Activated naive CD4-positive, alpha-beta T cell treated with anti-CD3 and anti-CD28 coated beads, Interleukin-2, amount 50 U/mL, for 24 hours (primary cell): ENCODE data around the gene TIGIT.

Experiments used
- H3K27ac Mint-ChIP-seq: one replicate; pipeline ENCODE4 v1.8.0; 2021; ENCODE audit warnings: mild to moderate bottlenecking, mixed read lengths
- H3K27me3 Mint-ChIP-seq: one replicate; pipeline ENCODE4 v1.8.0; 2021; ENCODE audit warnings: mixed read lengths
- H3K36me3 Mint-ChIP-seq: one replicate; pipeline ENCODE4 v1.8.0; 2021; ENCODE audit warnings: mixed read lengths
- H3K4me1 Mint-ChIP-seq: one replicate; pipeline ENCODE4 v1.8.0; 2021; ENCODE audit warnings: mixed read lengths
- H3K4me3 Mint-ChIP-seq: one replicate; pipeline ENCODE4 v1.8.0; 2021; ENCODE audit warnings: mild to moderate bottlenecking, mixed read lengths
- H3K9me3 Mint-ChIP-seq: one replicate; pipeline ENCODE4 v1.8.0; 2021; ENCODE audit warnings: mixed read lengths

Gene TIGIT

DNA sequence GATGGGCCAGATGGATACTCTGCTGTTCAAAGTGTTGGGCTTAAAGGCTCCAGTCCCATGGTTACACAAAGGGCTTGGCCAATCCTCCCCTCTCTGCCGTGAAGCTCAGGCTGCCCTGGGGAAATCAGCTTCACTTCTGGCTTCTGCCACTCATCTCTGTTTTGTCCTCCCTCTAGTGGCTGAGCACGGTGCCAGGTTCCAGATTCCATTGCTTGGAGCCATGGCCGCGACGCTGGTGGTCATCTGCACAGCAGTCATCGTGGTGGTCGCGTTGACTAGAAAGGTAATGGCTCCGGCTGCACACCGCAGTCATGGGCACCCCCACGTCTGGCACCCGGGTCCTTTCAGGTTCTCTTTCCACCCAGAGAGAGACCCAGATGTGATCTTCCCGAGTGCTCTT lies 5.6 kb downstream of the TIGIT start:
- peaks cover 12% of the 10 kb centered on the region for H3K4me1 Mint-ChIP-seq
- no peaks in the 10 kb centered on the region for H3K36me3 Mint-ChIP-seq
- H3K4me3 Mint-ChIP-seq: no peak overlapping the region
- H3K27me3 Mint-ChIP-seq: no peaks in the 10 kb centered on the region
- H3K27ac Mint-ChIP-seq: no peak overlapping the region
- no peaks in the 10 kb centered on the region for H3K9me3 Mint-ChIP-seq

DNA sequence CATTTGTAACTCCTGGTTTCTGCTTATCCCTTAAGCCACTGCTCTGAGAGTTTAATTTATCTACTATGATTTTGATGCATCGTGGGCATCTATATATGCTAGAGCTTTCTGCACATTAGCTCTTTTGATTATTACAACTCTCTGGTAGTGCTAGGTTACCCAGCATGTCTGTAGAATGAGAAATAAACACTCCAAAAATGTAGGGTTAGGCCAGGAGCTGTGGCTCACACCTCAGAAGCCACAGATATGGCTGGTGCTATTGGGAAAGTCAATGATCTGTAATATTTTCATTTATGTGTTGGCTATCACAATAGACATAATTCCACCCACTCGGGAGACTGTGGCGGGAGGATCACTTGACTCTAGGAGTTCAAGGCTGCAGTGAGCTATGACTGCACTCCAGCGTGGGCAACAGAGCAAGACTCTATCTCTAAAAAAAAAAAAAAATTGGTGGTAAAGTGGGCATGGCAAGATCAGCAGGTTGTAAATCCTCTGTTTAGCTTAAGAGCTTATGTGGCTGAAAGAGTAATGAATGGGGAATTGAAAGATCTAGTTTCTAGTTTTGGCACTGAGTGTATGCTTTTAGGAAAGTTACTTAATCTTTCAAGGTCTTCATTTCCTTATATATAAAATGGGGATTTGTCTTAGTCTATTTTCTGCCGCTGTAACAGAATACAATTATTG lies 6.3 kb downstream of the TIGIT start:
- no peaks in the 10 kb centered on the region for H3K27me3 Mint-ChIP-seq
- peaks cover 12% of the 10 kb centered on the region for H3K4me1 Mint-ChIP-seq
- no peaks in the 10 kb centered on the region for H3K9me3 Mint-ChIP-seq
- H3K36me3 Mint-ChIP-seq: no peaks in the 10 kb centered on the region
- no peak overlapping the region for H3K27ac Mint-ChIP-seq
- no peak overlapping the region for H3K4me3 Mint-ChIP-seq

DNA sequence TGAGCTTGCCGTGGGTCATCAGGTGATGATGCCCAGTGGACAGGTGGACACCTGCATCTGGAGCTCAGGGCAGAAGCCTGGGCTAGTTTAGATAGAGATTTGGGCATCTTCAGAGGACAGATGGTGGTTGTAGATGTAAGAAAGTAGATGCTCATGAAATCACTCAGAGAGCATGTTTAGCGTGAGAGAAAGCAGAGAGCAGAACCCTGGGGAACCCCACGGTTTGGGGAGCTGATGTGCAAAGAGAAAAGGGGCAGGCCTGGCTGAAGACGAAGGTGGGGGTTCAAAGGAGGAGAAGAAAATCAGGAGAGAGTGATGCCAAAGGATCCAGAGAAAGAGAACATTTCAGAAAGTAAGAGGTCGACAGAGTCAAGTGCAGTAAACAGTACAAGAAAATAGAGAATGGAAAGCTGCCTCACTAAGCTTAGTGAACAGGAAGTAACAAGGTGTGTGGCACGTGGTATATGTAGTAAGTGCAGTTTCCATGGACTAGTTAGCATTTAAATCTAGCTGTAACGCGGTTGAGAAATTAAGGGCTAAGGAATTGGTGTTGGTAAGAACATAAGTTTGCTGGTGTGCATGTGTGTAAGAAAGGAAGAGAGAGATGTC lies 13.5 kb downstream of the TIGIT start:
- Mint-ChIP-seq H3K4me1 (peaks cover 29% of the 10 kb centered on the region), H3K9me3 (no peaks in the 10 kb centered on the region), H3K27ac (peak overlapping the region; percentile 66), H3K27me3 (no peaks in the 10 kb centered on the region), H3K36me3 (peaks cover 5% of the 10 kb centered on the region), H3K4me3 (peak overlapping the region; percentile 23)

DNA sequence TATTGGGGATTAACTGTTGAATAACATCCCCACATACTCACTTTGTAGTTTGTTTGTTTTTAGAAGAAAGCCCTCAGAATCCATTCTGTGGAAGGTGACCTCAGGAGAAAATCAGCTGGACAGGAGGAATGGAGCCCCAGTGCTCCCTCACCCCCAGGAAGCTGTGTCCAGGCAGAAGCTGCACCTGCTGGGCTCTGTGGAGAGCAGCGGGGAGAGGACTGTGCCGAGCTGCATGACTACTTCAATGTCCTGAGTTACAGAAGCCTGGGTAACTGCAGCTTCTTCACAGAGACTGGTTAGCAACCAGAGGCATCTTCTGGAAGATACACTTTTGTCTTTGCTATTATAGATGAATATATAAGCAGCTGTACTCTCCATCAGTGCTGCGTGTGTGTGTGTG lies 14.0 kb downstream of the TIGIT start:
- Mint-ChIP-seq H3K36me3 (peaks cover 5% of the 10 kb centered on the region), H3K4me1 (peaks cover 29% of the 10 kb centered on the region), H3K27ac (peak overlapping the region; percentile 95), H3K4me3 (no peak overlapping the region), H3K9me3 (no peaks in the 10 kb centered on the region), H3K27me3 (no peaks in the 10 kb centered on the region)

DNA sequence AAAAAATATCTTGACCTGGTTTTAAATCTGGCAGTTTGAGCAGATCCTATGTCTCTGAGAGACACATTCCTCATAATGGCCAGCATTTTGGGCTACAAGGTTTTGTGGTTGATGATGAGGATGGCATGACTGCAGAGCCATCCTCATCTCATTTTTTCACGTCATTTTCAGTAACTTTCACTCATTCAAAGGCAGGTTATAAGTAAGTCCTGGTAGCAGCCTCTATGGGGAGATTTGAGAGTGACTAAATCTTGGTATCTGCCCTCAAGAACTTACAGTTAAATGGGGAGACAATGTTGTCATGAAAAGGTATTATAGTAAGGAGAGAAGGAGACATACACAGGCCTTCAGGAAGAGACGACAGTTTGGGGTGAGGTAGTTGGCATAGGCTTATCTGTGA lies 14.5 kb downstream of the TIGIT start:
- Mint-ChIP-seq H3K9me3 (no peaks in the 10 kb centered on the region), H3K4me3 (peak overlapping the region; percentile 11), H3K36me3 (peaks cover 5% of the 10 kb centered on the region), H3K27me3 (no peaks in the 10 kb centered on the region), H3K27ac (peak overlapping the region; percentile 95), H3K4me1 (peaks cover 31% of the 10 kb centered on the region)

DNA sequence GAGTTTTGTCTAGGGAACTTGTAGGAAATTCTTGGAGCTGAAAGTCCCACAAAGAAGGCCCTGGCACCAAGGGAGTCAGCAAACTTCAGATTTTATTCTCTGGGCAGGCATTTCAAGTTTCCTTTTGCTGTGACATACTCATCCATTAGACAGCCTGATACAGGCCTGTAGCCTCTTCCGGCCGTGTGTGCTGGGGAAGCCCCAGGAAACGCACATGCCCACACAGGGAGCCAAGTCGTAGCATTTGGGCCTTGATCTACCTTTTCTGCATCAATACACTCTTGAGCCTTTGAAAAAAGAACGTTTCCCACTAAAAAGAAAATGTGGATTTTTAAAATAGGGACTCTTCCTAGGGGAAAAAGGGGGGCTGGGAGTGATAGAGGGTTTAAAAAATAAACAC lies 15.0 kb downstream of the TIGIT start:
- Mint-ChIP-seq H3K4me1 (peaks cover 36% of the 10 kb centered on the region), H3K4me3 (peak overlapping the region; percentile 11), H3K9me3 (no peaks in the 10 kb centered on the region), H3K27me3 (no peaks in the 10 kb centered on the region), H3K36me3 (peaks cover 5% of the 10 kb centered on the region), H3K27ac (peak overlapping the region; percentile 95)

DNA sequence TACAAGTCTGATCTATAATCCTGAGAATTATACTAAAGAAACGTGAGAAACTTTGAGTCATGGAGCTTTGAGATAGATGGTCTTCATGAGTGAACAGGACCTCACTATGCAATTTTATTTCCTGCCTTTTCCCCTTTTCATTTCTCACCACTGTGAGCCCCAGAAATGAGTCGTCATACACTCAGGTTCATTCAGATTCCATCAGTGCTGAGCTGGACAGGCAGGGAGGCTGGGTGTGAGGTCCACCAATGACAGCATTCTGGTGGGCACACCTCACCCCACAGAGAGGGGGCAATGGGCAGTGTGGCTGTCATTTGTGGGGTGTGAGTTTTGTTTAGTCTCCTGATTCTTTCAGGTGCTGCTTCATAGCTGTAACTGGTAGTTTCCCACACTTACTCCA lies 16.9 kb downstream of the TIGIT start:
- H3K36me3 Mint-ChIP-seq: peaks cover 7% of the 10 kb centered on the region
- H3K4me3 Mint-ChIP-seq: no peak overlapping the region
- H3K27me3 Mint-ChIP-seq: no peaks in the 10 kb centered on the region
- no peaks in the 10 kb centered on the region for H3K9me3 Mint-ChIP-seq
- peak overlapping the region; percentile 24 for H3K27ac Mint-ChIP-seq
- H3K4me1 Mint-ChIP-seq: peaks cover 52% of the 10 kb centered on the region

DNA sequence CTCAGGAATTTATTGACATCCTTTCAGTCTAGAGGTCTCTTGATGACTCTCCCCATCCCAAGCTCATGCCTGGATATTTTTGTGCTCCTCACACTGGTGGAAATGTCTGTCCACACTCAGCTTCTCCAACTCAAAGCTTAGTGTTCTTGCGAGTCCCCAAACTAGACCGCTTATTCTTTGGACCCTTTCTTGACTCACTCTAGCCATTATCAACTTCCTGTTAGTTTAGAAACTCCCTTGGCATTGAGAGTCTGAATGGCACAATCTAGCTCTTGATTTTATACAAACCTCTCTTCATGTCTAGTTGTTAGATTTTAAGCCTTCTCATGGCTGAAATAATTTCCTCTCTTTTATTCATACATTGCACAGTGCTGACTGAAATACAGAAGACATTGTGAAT lies 19.6 kb downstream of the TIGIT start:
- no peak overlapping the region for H3K4me3 Mint-ChIP-seq
- peaks cover 39% of the 10 kb centered on the region for H3K4me1 Mint-ChIP-seq
- H3K9me3 Mint-ChIP-seq: no peaks in the 10 kb centered on the region
- peaks cover 6% of the 10 kb centered on the region for H3K36me3 Mint-ChIP-seq
- H3K27me3 Mint-ChIP-seq: no peaks in the 10 kb centered on the region
- peak overlapping the region; percentile 56 for H3K27ac Mint-ChIP-seq

DNA sequence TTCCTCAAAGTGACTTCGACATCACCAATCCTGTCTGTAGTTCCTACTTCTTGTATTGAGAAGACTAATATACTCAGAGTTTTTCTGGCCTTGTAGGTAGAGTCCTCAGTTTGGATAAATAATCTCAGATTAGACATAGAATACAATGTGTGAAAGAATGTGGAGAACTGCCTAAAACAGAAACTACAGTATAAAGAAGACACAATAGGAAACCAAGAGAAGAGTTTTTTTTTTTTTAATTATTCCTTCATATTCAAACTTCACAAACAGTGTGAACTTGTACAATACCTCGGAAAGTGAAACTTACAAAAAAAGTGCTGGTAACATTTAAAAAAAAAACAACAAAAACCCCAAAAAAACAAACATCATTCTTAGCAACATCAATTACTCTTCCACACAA lies 20.5 kb downstream of the TIGIT start:
- no peak overlapping the region for H3K4me3 Mint-ChIP-seq
- peak overlapping the region; percentile 56 for H3K27ac Mint-ChIP-seq
- H3K36me3 Mint-ChIP-seq: peaks cover 7% of the 10 kb centered on the region
- no peaks in the 10 kb centered on the region for H3K9me3 Mint-ChIP-seq
- peaks cover 31% of the 10 kb centered on the region for H3K4me1 Mint-ChIP-seq
- no peaks in the 10 kb centered on the region for H3K27me3 Mint-ChIP-seq

DNA sequence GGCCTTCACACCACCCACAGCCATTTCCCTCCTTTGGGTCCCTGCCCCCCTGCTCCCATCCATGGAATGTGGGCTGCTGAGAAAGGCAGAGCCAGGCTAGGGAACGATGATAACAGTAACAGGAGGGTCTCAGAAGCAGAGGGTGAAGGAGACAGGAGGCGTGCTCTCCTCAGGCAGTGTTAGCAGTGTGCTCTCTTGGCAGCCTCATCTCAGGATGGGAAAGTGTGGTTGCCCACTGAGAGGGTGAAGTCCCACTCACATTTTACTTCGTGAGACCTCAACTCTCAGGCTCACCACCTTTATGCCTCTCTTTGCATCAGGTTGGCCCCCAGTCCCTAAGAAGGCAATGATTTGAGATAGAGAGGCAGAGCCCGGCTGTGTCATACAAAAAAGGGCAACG lies 24.5 kb downstream of the TIGIT start:
- peaks cover 12% of the 10 kb centered on the region for H3K36me3 Mint-ChIP-seq
- H3K9me3 Mint-ChIP-seq: no peaks in the 10 kb centered on the region
- no peak overlapping the region for H3K27ac Mint-ChIP-seq
- peaks cover 36% of the 10 kb centered on the region for H3K4me1 Mint-ChIP-seq
- no peaks in the 10 kb centered on the region for H3K27me3 Mint-ChIP-seq
- no peak overlapping the region for H3K4me3 Mint-ChIP-seq

DNA sequence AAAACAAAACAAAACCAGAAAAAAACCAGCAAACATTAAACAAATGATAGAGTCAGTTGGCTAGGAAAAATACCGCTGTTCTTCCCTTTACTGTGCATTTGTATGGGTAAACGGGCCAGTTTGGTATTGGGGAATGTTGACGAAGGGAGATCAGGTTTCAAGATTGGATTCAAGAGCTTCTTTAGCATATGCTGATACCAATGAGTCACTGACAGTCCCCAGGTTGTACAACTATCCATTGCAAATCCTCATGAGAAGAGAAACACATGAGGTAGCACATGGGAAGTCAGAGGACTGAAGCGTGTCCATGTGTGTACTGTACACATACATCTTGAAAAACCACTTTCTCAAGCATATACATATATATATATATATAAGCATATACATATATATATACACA lies 25.6 kb downstream of the TIGIT start:
- Mint-ChIP-seq H3K4me3 (no peak overlapping the region), H3K27ac (no peak overlapping the region), H3K27me3 (no peaks in the 10 kb centered on the region), H3K9me3 (no peaks in the 10 kb centered on the region), H3K4me1 (peaks cover 36% of the 10 kb centered on the region), H3K36me3 (peaks cover 12% of the 10 kb centered on the region)

DNA sequence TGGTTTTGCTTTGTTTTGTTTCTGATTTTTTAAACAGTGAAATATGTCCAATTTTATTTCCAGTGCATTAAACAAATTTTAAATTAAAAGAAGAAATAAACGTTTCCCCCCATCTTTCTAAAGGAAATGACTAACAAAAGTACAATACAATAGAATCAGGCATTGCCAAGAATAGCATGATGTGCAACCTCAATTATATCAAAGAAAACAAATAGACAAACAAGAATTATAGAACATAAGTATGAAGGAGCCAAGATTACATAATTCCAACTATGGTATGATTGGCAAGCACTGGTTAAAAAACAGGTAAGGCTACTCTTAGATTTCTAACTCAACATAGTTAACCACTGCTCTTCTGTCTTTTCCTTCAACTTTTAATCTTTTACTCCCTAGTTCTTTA lies 26.4 kb downstream of the TIGIT start:
- Mint-ChIP-seq H3K36me3 (peaks cover 11% of the 10 kb centered on the region), H3K27ac (no peak overlapping the region), H3K4me3 (no peak overlapping the region), H3K27me3 (no peaks in the 10 kb centered on the region), H3K9me3 (no peaks in the 10 kb centered on the region), H3K4me1 (peaks cover 36% of the 10 kb centered on the region)

DNA sequence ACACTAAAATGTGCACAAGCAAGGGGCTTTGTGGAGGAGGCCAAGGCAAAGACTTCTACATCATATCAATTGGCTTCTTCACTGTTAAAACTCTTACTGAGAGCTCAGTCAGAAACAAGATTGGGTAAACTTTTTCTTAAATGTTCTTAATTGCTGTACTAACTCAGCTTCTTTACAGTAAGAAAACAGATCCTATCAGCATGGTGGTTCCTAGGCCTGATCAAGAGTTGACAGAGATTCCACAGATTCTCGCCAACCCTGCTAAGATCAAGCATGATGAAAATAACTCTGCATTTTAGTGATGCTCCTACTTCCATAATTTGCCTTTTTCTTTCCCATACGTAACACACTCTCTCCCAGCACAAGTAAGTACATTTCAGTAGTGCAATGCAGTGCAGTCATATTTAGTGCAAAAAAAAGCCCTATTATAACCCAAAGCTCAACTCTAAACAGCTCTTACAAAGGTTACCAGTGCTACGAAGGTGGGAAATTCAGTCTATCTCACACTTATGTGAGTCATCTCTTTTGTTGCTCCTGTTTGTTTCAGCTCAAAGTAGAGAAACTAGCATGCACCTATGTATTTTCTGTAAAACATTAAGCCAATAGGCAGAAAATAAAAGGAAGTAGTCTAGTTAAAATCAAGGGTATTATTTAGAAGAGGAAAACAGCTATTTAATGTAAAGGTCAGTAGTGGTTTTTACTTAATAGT lies 29.9 kb downstream of the TIGIT start:
- Mint-ChIP-seq H3K27me3 (no peaks in the 10 kb centered on the region), H3K27ac (peak overlapping the region; percentile 19), H3K9me3 (no peaks in the 10 kb centered on the region), H3K36me3 (peaks cover 8% of the 10 kb centered on the region), H3K4me1 (peaks cover 52% of the 10 kb centered on the region), H3K4me3 (no peak overlapping the region)

DNA sequence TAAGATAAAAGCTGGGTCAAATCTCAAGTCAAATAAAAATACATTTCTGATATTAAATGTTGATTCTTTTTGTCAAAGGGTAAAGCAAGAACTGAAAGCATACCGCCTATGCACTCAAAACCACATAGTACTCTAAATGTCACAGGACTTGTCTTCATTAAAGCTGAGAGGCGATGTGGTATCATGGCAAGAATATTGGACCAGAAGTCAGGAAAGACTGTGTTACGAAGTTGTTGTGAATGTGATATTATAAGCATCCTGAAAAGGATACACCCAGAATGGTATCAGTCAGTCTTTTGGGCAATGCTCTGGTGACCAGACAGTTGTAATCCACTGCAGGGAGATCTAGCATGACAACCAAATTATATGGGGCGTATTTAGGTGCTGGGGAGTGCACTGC lies 33.8 kb downstream of the TIGIT start:
- Mint-ChIP-seq H3K4me1 (peaks cover 63% of the 10 kb centered on the region), H3K36me3 (peaks cover 13% of the 10 kb centered on the region), H3K27me3 (no peaks in the 10 kb centered on the region), H3K27ac (peak overlapping the region; percentile 44), H3K9me3 (no peaks in the 10 kb centered on the region), H3K4me3 (no peak overlapping the region)

DNA sequence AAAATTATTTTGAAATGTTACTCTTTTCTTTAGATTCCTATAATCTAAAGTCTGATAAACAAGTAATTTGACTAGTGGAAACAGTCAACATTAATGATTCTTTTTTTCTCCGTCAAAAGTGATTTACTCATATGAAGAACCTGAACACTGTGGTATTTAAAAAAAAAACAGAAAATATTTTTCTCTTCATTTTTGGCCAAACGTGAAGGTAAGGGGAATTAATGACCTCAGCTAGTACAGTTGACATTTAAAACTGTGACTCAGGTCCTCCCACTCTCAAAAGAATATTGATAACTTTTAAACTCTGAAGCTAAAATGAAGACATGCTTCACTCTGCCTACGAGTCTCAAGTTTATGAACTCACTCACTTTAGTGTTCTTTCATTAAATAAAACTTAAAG lies 34.5 kb downstream of the TIGIT start:
- peaks cover 60% of the 10 kb centered on the region for H3K4me1 Mint-ChIP-seq

DNA sequence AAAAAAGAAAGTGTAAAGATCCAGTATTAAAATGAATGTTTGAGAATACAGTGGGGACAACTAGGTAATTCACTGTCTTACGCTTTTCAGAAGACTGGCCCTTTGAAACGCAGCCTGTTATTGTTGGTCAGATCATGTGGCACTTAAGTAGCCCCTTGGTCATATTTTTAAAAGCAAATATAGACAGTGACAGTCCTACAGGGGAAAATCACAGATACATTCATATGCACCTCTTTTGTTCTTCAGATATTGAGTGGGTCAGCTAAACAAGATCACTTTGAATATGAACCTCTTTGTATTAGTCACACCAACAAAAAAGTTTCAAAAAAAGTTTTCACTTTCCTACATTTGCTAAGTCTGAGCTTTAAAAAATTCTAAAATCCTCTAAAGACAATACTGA lies 36.0 kb downstream of the TIGIT start:
- Mint-ChIP-seq H3K27me3 (no peaks in the 10 kb centered on the region), H3K27ac (peak overlapping the region; percentile 46), H3K9me3 (no peaks in the 10 kb centered on the region), H3K4me3 (no peak overlapping the region), H3K4me1 (peaks cover 46% of the 10 kb centered on the region), H3K36me3 (peaks cover 18% of the 10 kb centered on the region)

More for the DNA sequence above, 34.5 kb downstream of the TIGIT start:
- H3K36me3 Mint-ChIP-seq: peaks cover 13% of the 10 kb centered on the region
- H3K4me3 Mint-ChIP-seq: peak overlapping the region; percentile 80
- no peaks in the 10 kb centered on the region for H3K27me3 Mint-ChIP-seq
- no peaks in the 10 kb centered on the region for H3K9me3 Mint-ChIP-seq
- peak overlapping the region; percentile 98 for H3K27ac Mint-ChIP-seq
